Femur (tissue), 1 donor: ENCODE data around the gene CTDP1.
"Not testable (repeated sequence)": the region's sequence is repeated elsewhere in the genome, so short reads cannot be mapped to it uniquely, and the experiment has no call there.

Source experiments
- DNase-seq: peaks from one replicate; pipeline ENCODE4 v3.0.0-alpha.2; 2017

CTDP1 gene

DNA sequence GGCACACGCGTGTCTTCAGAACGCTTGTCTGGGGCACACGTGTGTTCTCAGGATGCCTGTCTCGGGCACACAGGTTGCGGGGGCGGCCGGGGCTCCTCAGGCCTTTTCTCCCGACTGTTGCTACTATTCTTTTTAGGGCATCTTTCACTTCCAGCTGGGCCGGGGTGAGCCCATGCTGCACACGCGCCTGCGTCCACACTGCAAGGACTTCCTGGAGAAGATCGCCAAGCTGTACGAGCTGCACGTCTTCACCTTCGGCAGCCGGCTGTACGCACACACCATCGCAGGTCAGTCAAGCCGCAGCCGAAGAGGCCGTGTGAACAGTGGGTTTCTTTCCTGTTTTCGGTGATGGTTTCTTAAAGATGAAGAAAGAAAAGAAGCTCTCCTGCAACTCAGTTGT, 25.0 kb downstream of the CTDP1 start:
- DNase-seq: no peak

DNA sequence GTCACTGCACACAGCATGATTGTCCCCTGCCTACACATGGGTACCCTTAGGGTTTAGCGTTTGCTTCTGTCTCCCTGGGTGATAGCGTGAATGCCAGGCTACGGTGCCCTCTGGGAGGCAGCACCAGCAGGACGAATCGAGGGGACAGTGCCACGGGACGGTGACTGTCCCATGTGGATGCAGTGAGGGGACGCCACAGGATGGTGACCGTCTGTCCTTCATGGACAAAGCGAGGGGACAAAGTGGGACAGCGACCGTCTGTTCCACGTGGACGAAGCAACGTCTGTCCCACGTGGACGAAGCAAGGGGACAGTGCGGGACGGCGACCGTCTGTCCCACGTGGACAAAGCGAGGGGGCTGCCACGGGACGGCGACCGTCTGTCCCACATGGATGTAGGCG, 25.7 kb downstream of the CTDP1 start:
- no peak for DNase-seq

- DNase-seq: no peak
Observed at GRCh38 chr18:79706006-79706405, 26.4 kb downstream of the CTDP1 start.

- DNase-seq: no peak
Observed at GRCh38 chr18:79706658-79707057, 27.1 kb downstream of the CTDP1 start.

DNA sequence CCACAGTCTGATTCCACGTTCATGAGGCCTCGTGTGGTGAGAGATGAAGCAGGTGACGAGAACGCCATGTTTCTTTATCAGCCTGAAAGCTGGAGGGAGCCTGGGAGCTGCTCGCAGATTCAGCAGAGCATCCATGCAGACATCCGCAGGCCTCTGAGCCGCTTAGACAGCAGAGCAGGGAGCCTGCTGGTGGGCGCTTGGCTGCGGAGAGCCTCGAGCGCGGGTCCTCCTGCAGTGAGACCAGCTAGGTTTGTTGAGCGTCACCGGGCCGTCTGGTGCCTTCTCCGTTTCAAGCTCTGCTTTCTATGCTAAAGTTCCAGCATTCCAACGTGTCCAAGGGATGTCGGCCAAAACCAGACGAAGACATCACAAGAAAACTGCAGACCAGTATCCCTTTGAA, 27.6 kb downstream of the CTDP1 start:
- no peak for DNase-seq

- no peak for DNase-seq
Observed at GRCh38 chr18:79707671-79708070, 28.1 kb downstream of the CTDP1 start.

DNA sequence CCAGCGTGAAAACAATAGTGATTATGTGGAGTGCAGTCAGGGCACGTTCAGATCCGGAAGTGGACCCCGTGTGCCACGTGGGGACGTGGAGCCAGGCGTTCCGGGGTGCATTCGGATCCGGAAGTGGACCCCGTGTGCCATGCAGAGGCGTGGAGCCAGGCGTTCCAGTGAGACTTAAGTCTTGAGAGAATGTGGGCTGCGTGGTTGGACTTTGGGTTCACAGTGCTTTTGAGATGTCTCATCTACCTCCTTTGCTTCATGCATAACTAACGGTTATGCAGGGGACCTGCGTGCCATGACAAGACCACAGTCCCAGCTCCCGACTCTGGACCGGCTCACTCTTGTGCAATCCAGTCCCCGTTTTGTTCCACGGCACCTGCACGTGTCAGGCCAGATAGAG, 28.8 kb downstream of the CTDP1 start:
- no peak for DNase-seq

- DNase-seq: no peak
Observed at GRCh38 chr18:79712206-79712857, 32.7 kb downstream of the CTDP1 start.

- DNase-seq: no peak
Observed at GRCh38 chr18:79713341-79713740, 33.7 kb downstream of the CTDP1 start.

DNA sequence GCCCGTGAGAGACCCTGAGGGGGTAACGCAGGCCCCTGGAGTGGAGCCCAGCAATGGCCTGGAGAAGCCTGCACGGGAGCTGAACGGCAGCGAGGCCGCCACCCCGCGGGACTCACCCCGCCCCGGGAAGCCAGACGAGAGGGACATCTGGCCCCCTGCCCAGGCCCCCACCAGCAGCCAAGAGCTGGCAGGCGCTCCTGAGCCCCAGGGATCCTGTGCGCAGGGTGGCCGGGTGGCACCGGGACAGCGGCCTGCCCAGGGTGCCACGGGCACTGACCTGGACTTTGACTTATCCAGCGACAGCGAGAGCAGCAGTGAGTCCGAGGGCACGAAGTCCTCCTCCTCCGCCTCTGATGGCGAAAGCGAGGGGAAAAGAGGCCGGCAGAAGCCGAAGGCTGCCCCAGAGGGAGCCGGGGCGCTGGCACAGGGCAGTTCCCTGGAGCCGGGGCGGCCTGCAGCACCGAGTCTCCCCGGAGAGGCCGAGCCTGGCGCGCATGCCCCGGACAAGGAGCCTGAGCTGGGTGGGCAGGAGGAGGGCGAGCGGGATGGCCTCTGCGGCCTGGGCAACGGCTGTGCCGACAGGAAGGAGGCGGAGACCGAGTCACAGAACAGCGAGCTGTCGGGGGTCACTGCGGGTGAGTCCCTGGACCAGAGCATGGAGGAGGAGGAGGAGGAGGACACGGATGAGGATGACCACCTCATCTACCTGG, 35.1 kb downstream of the CTDP1 start:
- no peak for DNase-seq

DNA sequence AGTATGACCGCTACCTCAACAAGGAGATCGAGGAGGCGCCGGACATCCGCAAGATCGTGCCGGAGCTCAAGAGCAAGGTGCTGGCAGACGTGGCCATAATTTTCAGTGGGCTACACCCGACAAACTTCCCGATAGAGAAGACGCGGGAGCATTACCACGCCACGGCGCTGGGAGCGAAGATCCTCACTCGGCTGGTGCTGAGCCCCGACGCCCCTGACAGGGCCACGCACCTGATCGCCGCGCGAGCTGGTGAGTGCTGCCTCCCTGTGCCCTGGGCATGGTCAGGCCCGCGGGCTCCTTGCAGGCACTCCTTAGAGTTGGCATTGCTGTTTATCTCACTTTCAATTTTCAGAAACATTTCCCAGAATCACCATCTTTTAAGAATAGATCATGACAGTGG, 35.7 kb downstream of the CTDP1 start:
- no peak for DNase-seq

DNA sequence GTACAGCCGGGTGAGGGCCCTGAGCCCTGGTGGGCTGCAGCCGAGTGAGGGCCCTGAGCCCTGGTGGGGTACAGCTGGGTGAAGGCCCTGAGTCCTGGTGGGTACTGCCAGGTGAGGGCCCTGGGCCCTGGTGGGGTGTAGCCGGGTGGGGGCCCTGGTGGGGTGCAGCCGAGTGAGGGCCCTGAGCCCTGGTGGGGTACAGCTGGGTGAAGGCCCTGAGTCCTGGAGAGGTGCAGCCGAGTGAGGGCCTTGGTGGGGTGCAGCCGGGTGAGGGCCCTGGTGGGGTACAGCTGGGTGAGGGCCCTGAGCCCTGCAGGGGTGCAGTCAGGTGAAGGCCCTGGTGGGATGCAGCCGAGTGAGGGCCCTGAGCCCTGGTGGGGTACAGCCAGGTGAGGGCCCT, 37.5 kb downstream of the CTDP1 start:
- no peak for DNase-seq

GRCh38 chr18:79717555-79718074, 38.0 kb downstream of the CTDP1 start:
- DNase-seq: no peak

DNA sequence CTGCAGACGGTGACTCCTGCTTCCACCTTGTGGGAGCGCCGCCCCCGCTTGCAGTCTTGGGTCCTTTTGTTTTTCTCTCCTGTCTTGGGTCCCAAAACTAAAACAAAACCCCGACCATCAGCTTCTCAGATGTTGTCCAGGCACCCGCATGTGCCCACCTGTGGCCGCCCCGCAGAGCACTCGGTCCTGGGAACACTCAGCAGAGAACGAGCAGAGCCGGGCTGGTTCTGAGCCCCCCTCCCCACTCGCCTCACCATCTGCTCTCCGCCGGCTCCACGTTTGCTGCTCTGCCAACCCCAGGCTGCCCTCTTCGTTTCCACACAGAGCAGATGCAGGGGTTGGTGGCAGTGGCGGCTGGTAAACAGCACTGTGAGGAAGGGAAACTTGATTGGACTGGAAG, 38.5 kb downstream of the CTDP1 start:
- DNase-seq: no peak

GRCh38 chr18:79718878-79719477, 39.4 kb downstream of the CTDP1 start:
- no peak for DNase-seq

GRCh38 chr18:79719478-79720358, 40.1 kb downstream of the CTDP1 start:
- not testable (repeated sequence) for DNase-seq

DNA sequence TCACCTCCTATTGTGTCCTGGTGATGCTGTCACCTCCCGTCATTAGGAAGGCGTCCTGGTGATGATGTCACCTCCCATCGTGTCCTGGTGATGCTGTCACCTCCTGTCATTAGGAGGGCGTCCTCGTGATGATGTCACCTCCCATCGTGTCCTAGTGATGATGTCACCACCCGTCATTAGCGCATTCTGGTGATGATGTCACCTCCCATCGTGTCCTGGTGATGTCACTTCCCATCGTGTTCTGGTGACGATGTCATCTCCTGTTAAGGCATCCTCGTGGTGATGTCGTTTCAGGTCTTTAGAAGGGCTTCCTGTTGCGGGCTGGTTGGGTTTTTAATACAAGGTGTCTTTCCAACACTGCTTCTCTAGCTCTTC, 40.7 kb downstream of the CTDP1 start:
- no peak for DNase-seq

- no peak for DNase-seq
Observed at GRCh38 chr18:79723036-79723435, 43.4 kb downstream of the CTDP1 start.

DNA sequence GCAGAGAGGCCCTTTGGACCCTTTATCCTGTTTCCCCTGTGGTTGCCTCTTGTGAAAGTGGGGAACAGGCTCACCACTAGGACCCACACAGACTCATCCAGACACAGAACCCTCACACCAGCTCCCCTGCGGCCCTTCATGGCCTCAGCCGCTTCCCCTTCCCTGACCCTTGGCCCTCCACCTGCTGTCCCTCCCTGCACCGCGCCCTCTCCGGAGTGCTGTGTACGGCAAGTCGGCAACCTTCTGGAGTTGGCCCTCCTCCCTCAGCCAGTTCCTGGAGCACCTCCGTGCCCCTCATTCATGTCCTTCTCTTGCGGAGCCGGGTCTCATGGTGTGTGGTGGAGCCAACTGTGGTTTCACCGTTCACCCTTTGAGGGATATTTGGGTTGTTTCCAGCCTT, 44.0 kb downstream of the CTDP1 start:
- DNase-seq: no peak

- DNase-seq: no peak
Observed at GRCh38 chr18:79724299-79725080, 44.9 kb downstream of the CTDP1 start.

DNA sequence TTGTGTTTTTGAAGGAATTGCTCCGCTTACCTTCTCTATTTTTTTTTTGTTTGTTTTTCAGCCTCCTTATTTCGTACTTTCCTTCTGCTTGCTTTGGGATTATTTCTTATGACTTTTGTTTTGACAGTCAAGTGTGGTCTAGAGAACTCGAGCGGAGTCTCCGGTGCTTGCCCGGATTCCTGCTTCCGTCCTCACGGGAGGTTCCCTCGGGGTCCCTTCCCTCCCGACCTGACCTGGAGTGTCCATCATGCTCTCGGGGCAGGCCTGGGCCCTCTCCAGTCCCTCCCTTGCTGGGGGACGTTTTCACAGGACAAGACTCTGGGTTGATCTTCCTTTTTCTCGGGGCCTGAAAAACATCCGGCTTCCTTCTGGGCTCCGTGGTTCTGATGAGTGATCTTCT, 45.9 kb downstream of the CTDP1 start:
- no peak for DNase-seq

- DNase-seq: no peak
Observed at GRCh38 chr18:79726721-79727120, 47.1 kb downstream of the CTDP1 start.
